ENCODE measurements around the gene COPS3.

DNA sequence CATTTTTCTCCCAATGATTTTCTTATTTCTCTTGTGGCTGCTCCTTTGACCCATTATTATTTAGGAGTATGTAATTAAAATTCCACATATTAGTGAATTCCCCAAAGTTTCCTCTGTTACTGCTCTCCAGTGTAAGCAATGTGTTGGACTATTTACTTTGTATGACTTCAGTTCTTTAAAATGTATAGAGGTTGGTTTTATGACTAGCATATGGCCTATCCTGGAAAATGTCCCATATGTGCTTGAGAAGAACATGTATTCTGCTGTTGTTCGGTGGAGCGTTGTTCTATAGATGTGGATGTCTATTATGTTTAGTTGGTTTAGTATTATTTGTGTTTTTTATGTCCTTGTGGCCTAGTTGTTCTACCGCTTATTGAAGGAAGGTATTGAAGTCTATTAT is 16.2 kb upstream of the COPS3 start:
- TF ChIP-seq ESRRG (CRISPR knock-in tag; IDR thresholded peaks at IDR 0.05) (no peak), ARNTL (CRISPR knock-in tag; IDR thresholded peaks at IDR 0.05; ENCODE audit: borderline replicate concordance, low read depth) (no peak), TOX (CRISPR knock-in tag; IDR thresholded peaks at IDR 0.05; ENCODE audit: borderline replicate concordance) (no peak)
